ENCODE data around the gene DNAJA4.

GRCh38 chr15:78314181-78314581, 49.8 kb downstream of the DNAJA4 start:
- no peak for TF ChIP-seq CTCF (IDR thresholded peaks at IDR 0.05; ENCODE audit: poor library complexity, severe bottlenecking)
- no peak for TF ChIP-seq EP300 (conservative IDR thresholded peaks at IDR 0.05; ENCODE audit: poor library complexity, severe bottlenecking)
- no peak for TF ChIP-seq TAF1 (IDR thresholded peaks at IDR 0.05; ENCODE audit: low read depth)
- no peak for TF ChIP-seq POLR2AphosphoS5 (IDR thresholded peaks at IDR 0.05)
- TF ChIP-seq SMC3 (conservative IDR thresholded peaks at IDR 0.05; ENCODE audit: poor library complexity), result no peak
- TF ChIP-seq EZH2 (IDR thresholded peaks at IDR 0.05; ENCODE audit: borderline replicate concordance, insufficient read depth, low read length, poor library complexity, severe bottlenecking), result no peak
- no peak for TF ChIP-seq MXI1 (conservative IDR thresholded peaks at IDR 0.05; ENCODE audit: poor library complexity, severe bottlenecking)

All from neural cell (in vitro differentiated cells).